TTC549 (cell line): ENCODE results near the gene UGT2B28.
"Not testable (repeated sequence)": the region's sequence is repeated elsewhere in the genome, so short reads cannot be mapped to it uniquely, and the experiment has no call there.

Source experiments
- FAIRE-seq: peaks from 2 replicates; lab custom pipeline; 2012; peaks lifted over from hg19 to GRCh38; lab: Jason Lieb, UNC

UGT2B28 gene

GRCh38 chr4:69343558-69344420, 63.5 kb downstream of the UGT2B28 start:
- FAIRE-seq = not testable (repeated sequence)
